ENCODE measurements around the gene ECHS1. TPM values are rescaled to one million over a fixed set of nuclear protein-coding genes. Genes with fewer than 3 reads are reported as not detected.

Gene ECHS1
- total and polyA plus RNA-seq, 2 of the 8 experiments (the other 6 are each of a cell fraction or from before 2014, with no cell fraction given), result 41.7 to 101 TPM

- H3K23ac ChIP-seq (ENCODE audit: insufficient read length), result no peak overlapping the region
- peak in 1 of 2 experiments; percentile 66 for DNase-seq (ENCODE audit: low read depth in 1 of 2, low spot score in 2 of 2)
- no peak overlapping the region for H2BK12ac ChIP-seq (ENCODE audit: low read depth, low read length)
- FAIRE-seq, result no peak
- H3K4me3 ChIP-seq (ENCODE audit: extremely low read depth in 1 of 4, insufficient read depth in 2 of 4, low read depth in 3 of 4, low read length in 4 of 4), result peak overlapping the region; percentile 7 to 58 (median 32); a peak in 6 of 8 replicates
- peaks cover 0 to 18% of the 10 kb centered on the region in 2 experiments for H4K20me1 ChIP-seq (replicated peaks in 1 of 2; ENCODE audit: control insufficient read depth in 1 of 2, insufficient read depth in 2 of 2, low read length in 2 of 2)
- H3K56ac ChIP-seq (replicated peaks; ENCODE audit: insufficient read length, low read depth, low read length), result no peak overlapping the region
- ChIA-PET CTCF (ENCODE audit: partially characterized antibody) (interaction anchor here (0.9 kb wide), 1 partner anchor 27 kb away, joined by 3 read pairs; no protein-coding TSS in a partner anchor), POLR2A (ENCODE audit: partially characterized antibody) (interaction anchor here (0.6 to 2.2 kb wide), 3 partner anchors 9 to 27 kb away, joined by 3 to 8 read pairs (median 4); no protein-coding TSS in a partner anchor)
- H3K4me1 ChIP-seq (replicated peaks in 1 of 4; ENCODE audit: control insufficient read depth in 3 of 4, insufficient read depth in 4 of 4, low read length in 3 of 4), result peaks cover 0 to 18% (median 4%) of the 10 kb centered on the region in 4 experiments; a peak in 5 of 7 replicates
- no peak overlapping the region for H4K91ac ChIP-seq (replicated peaks; ENCODE audit: insufficient read length, low read length)
- H2BK15ac ChIP-seq (ENCODE audit: low read length), result no peak overlapping the region
- H3K4me2 ChIP-seq (ENCODE audit: insufficient read depth in 1 of 2, low read depth in 2 of 2, low read length in 2 of 2), result peak overlapping the region; percentile 35 to 64
- peaks cover 0 to 12% of the 10 kb centered on the region in 2 experiments; a peak in 1 of 4 replicates for H3K9me3 ChIP-seq (ENCODE audit: insufficient read depth in 2 of 2, low read depth in 1 of 2, low read length in 1 of 2)
- no peak overlapping the region for H2AK5ac ChIP-seq (ENCODE audit: low read depth, low read length)
- no peaks in the 10 kb centered on the region; a peak in 1 of 8 replicates for H3K36me3 ChIP-seq (ENCODE audit: control insufficient read depth in 2 of 4, insufficient read depth in 4 of 4, low read length in 3 of 4)
- 29% methylated on average over 33 of the region's 51 CpGs; no CpG with 5 or more reads in 1 of the 2 experiments for WGBS, 2 experiments (ENCODE audit: extremely low coverage in 1 of 2, insufficient coverage in 1 of 2, insufficient read length in 1 of 2, insufficient replicate concordance in 2 of 2, low coverage in 1 of 2, low lambda C conversion rate in 2 of 2, missing lambda C conversion rate in 1 of 2)
- H3K79me1 ChIP-seq (ENCODE audit: low read depth, low read length), result no peaks in the 10 kb centered on the region
- peaks cover 27 to 64% (median 57%) of the 10 kb centered on the region in 4 experiments for H3K27me3 ChIP-seq (replicated peaks in 1 of 4; ENCODE audit: control insufficient read depth in 3 of 4, extremely low read depth in 1 of 4, insufficient read depth in 3 of 4, low read length in 3 of 4)
- H2BK5ac ChIP-seq (ENCODE audit: low read depth, low read length), result no peak overlapping the region
- H3K18ac ChIP-seq (ENCODE audit: extremely low read depth, low read length), result 0 out of 2 replicates have a peak overlapping the region, but pooled peaks have one; percentile 13
- no peak overlapping the region for H4K5ac ChIP-seq (ENCODE audit: insufficient read length, low read depth, low read length)
- H3K4ac ChIP-seq (replicated peaks; ENCODE audit: insufficient read length, low read depth, low read length), result no peak overlapping the region
- no peaks in the 10 kb centered on the region for H3K79me2 ChIP-seq (ENCODE audit: control insufficient read depth in 1 of 2, insufficient read depth in 2 of 2, low read length in 2 of 2)
- H4K8ac ChIP-seq (ENCODE audit: extremely low read depth, insufficient read depth, low read length), result peak overlapping the region; percentile 65; the same call in 1 of the 2 replicates
- TF ChIP-seq MAX (IDR thresholded peaks at IDR 0.05) (peak; percentile 51; the same call in 1 of the 2 replicates), TAF1 (IDR thresholded peaks at IDR 0.05; ENCODE audit: low read depth, low read length) (no peak), EZH2 (IDR thresholded peaks at IDR 0.05; ENCODE audit: low read depth, low read length, severe bottlenecking) (peak; percentile 21), SUZ12 (IDR thresholded peaks at IDR 0.05; ENCODE audit: low read length) (peak; percentile 68)
- no peak overlapping the region for H2AFZ ChIP-seq (ENCODE audit: low read length)
- no peak overlapping the region for H2BK120ac ChIP-seq (replicated peaks; ENCODE audit: low read depth, low read length)
- H3K23me2 ChIP-seq (ENCODE audit: low read depth, low read length), result peaks cover 32% of the 10 kb centered on the region; the same call in 1 of the 2 replicates
- no peak overlapping the region for H2BK20ac ChIP-seq (ENCODE audit: low read length)
- H3K9ac ChIP-seq (replicated peaks in 1 of 4; ENCODE audit: extremely low read depth in 1 of 4, low read depth in 3 of 4, low read length in 3 of 4), result no peak overlapping the region; a peak in 1 of 7 replicates
- no peak overlapping the region for H3K27ac ChIP-seq (ENCODE audit: low read depth, low read length)
- H3K14ac ChIP-seq (ENCODE audit: insufficient read length), result no peak overlapping the region
Measured at GRCh38 chr10:133334503-133335245, 38.5 kb downstream of the ECHS1 start.
